Measurements from ENCODE around the gene ZDHHC8.

DNA sequence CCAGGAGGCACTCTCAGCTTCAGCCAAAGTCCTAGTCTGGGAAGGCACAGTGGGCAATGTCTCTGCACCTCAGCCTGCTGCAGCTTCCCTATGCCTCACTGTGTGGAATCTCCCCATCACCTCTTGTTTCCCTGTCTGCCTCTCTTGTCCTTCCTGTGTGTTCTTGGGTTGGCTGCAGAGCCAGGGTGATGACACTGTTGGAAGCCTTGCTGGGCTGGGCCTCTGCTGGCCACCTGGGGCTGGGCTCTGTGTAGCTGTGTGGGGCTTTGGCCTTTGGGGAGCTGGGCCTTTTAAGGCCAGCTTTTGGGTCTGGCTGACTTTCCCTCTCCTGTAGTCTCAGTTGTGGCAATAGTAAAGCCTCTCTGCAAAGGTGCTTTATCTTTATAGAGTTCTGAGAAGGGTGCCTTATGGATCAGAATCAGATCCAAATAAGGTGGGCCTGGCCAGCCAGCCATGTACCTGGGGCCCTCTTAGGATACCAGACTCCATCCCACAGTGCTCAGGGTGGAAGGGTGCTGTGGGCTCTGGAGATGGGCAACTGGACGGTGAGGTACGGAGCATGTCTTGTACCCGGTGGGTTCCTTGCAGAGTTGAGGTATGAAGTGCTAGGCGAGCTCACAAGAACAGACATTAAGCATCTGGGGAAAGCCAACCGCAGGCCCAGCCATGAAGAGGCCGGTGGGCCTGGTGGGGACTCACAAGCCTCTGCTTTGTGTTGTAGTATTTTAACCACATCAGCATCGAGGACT, 26.0 kb upstream of the ZDHHC8 start:
- TF ChIP-seq, protein P1, sequence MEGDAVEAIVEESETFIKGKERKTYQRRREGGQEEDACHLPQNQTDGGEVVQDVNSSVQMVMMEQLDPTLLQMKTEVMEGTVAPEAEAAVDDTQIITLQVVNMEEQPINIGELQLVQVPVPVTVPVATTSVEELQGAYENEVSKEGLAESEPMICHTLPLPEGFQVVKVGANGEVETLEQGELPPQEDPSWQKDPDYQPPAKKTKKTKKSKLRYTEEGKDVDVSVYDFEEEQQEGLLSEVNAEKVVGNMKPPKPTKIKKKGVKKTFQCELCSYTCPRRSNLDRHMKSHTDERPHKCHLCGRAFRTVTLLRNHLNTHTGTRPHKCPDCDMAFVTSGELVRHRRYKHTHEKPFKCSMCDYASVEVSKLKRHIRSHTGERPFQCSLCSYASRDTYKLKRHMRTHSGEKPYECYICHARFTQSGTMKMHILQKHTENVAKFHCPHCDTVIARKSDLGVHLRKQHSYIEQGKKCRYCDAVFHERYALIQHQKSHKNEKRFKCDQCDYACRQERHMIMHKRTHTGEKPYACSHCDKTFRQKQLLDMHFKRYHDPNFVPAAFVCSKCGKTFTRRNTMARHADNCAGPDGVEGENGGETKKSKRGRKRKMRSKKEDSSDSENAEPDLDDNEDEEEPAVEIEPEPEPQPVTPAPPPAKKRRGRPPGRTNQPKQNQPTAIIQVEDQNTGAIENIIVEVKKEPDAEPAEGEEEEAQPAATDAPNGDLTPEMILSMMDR (IDR thresholded peaks at IDR 0.05), result no peak
- no peak for TF ChIP-seq POLR2A (IDR thresholded peaks at IDR 0.05)
